ENCODE measurements around the gene AP1S3.
"Not testable (repeated sequence)": the region's sequence is repeated elsewhere in the genome, so short reads cannot be mapped to it uniquely, and the experiment has no call there.

AP1S3 gene

DNA sequence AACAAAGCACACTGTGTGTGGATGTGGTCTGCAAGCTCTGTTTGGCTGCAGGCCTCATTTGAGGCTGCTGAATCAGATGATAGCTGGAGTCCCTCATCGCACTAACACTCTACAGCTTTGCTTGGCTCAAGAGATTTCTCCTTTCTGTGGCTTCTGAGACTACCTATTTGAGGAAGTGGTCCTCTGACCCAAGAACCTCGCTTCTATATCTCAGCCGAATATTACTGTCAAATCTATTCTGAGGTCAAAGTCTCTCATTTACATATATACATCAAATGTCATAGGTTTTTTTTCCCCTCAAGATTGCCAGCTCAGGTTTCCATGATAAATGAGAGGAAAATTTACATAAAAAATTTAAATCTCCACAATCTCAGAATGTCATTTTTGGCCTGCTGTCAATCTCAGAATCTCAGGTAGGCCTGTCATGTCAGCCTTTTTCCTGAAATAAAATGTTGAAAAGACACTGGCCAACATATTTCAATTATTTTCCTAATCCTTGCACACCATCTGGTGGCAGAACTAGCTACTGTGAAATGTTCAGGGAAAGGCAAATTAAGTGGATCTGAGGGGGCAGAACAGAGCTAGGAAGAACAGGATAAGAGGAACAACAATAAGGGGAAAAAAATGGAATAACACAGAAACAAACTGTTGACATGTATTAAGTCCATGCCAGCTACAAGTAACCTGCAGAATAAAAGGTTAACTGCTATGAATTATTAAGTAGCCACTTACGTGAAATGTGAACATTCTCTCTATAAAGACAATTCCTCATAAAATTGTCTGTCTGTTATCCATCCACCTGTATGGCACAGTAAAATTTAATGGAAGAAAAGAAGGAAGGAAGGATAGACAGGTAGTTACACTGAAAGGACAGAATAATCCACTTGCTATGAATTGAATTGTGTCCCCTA, 39.3 kb downstream of the AP1S3 start:
- Histone ChIP-seq H3K9ac (ENCODE audit: low read length) (no peak overlapping the region), H3K4me3 (ENCODE audit: low read length) (no peak overlapping the region), H3K27me3 (replicated peaks; ENCODE audit: control insufficient read depth, insufficient read depth, low read length) (no peaks in the 10 kb centered on the region), H3K4me1 (ENCODE audit: control insufficient read depth, insufficient read depth, low read length) (peaks cover 5% of the 10 kb centered on the region), H3K9me3 (ENCODE audit: control insufficient read depth, low read length) (no peaks in the 10 kb centered on the region), H3K36me3 (ENCODE audit: control insufficient read depth, insufficient read depth, low read length, severe bottlenecking) (no peaks in the 10 kb centered on the region)
- DNase-seq (ENCODE audit: low read depth): peak; percentile 76

DNA sequence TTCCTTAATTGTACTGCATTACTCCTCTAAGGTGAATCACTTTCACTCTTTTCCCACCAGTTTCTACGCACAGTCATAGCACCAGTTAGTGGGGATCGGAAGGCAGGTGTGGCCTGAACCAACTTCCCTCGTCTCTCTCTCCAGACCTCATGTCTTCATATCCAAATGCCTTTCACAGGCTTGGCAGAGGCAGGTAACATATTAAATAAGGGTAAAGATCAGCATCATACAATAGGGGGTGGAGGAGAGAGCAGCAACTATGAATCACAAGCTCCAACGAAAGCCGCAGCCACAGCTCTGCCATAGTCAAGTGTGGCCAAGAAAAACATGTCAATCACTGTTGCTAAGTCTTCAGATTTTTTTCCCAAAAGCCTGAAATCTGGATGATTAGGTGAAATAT, 40.3 kb downstream of the AP1S3 start:
- DNase-seq (ENCODE audit: low read depth): no peak
- H3K4me1 ChIP-seq (ENCODE audit: control insufficient read depth, insufficient read depth, low read length): peaks cover 5% of the 10 kb centered on the region
- H3K9me3 ChIP-seq (ENCODE audit: control insufficient read depth, low read length): peaks cover 5% of the 10 kb centered on the region
- H3K27me3 ChIP-seq (replicated peaks; ENCODE audit: control insufficient read depth, insufficient read depth, low read length): no peaks in the 10 kb centered on the region
- H3K9ac ChIP-seq (ENCODE audit: low read length): no peak overlapping the region
- no peaks in the 10 kb centered on the region for H3K36me3 ChIP-seq (ENCODE audit: control insufficient read depth, insufficient read depth, low read length, severe bottlenecking)
- H3K4me3 ChIP-seq (ENCODE audit: low read length): no peak overlapping the region

- Histone ChIP-seq H3K36me3 (ENCODE audit: control insufficient read depth, insufficient read depth, low read length, severe bottlenecking) (no peaks in the 10 kb centered on the region), H3K4me3 (ENCODE audit: low read length) (no peak overlapping the region), H3K9ac (ENCODE audit: low read length) (no peak overlapping the region), H3K4me1 (ENCODE audit: control insufficient read depth, insufficient read depth, low read length) (no peaks in the 10 kb centered on the region), H3K27me3 (replicated peaks; ENCODE audit: control insufficient read depth, insufficient read depth, low read length) (no peaks in the 10 kb centered on the region), H3K9me3 (ENCODE audit: control insufficient read depth, low read length) (peaks cover 6% of the 10 kb centered on the region)
- DNase-seq (ENCODE audit: low read depth): no peak
These were observed 48.0 kb downstream of the AP1S3 start for GRCh38 chr2:223789423-223789822.

GRCh38 chr2:223788826-223789225, 48.6 kb downstream of the AP1S3 start:
- H3K4me3 ChIP-seq (ENCODE audit: low read length): no peak overlapping the region
- H3K4me1 ChIP-seq (ENCODE audit: control insufficient read depth, insufficient read depth, low read length): no peaks in the 10 kb centered on the region
- H3K36me3 ChIP-seq (ENCODE audit: control insufficient read depth, insufficient read depth, low read length, severe bottlenecking): no peaks in the 10 kb centered on the region
- no peak for DNase-seq (ENCODE audit: low read depth)
- no peak overlapping the region for H3K9ac ChIP-seq (ENCODE audit: low read length)
- peaks cover 6% of the 10 kb centered on the region for H3K9me3 ChIP-seq (ENCODE audit: control insufficient read depth, low read length)
- no peaks in the 10 kb centered on the region for H3K27me3 ChIP-seq (replicated peaks; ENCODE audit: control insufficient read depth, insufficient read depth, low read length)

DNA sequence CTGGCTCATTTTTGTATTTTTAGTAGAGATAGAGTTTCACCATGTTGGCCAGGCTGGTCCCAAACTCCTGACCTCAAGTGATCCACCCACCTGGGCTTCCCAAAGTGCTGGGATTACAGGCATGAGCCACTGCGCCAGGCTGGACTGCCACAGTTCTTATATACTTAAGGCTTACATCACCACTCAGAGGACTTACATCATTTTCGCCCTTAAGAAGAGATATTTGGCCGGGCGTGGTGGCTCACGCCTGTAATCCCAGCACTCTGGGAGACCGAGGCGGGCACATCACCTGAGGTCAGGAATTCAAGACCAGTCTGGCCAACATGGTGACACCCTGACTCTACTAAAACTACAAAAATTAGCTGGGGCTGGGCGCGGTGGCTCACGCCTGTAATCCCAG, 49.3 kb downstream of the AP1S3 start:
- H3K9ac ChIP-seq (ENCODE audit: low read length); DNase-seq (ENCODE audit: low read depth); H3K36me3 ChIP-seq (ENCODE audit: control insufficient read depth, insufficient read depth, low read length, severe bottlenecking); H3K4me3 ChIP-seq (ENCODE audit: low read length); H3K4me1 ChIP-seq (ENCODE audit: control insufficient read depth, insufficient read depth, low read length); H3K9me3 ChIP-seq (ENCODE audit: control insufficient read depth, low read length); H3K27me3 ChIP-seq (replicated peaks; ENCODE audit: control insufficient read depth, insufficient read depth, low read length): not testable (repeated sequence)

DNA sequence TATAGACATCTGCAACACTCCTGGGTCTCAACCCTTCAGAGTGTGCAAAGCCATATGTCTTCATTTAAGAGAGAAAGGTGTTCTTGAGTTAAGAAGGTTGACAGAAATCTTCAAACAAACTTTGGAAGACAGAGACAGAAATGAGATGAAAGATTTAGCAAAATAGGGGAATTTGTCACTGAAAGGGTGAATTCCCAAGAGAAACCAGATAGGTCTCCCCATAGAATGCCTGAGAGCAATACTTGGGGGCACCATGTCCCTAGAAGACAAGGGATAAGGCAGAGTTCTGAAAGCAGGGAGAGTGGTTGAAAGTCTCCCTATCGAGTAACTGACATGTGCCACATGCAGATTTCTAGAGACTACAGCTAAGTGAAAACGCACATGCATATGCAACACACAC, 50.0 kb downstream of the AP1S3 start:
- no peak for DNase-seq (ENCODE audit: low read depth)
- no peaks in the 10 kb centered on the region for H3K36me3 ChIP-seq (ENCODE audit: control insufficient read depth, insufficient read depth, low read length, severe bottlenecking)
- no peak overlapping the region for H3K9ac ChIP-seq (ENCODE audit: low read length)
- H3K27me3 ChIP-seq (replicated peaks; ENCODE audit: control insufficient read depth, insufficient read depth, low read length): no peaks in the 10 kb centered on the region
- no peaks in the 10 kb centered on the region for H3K4me1 ChIP-seq (ENCODE audit: control insufficient read depth, insufficient read depth, low read length)
- peaks cover 4% of the 10 kb centered on the region for H3K9me3 ChIP-seq (ENCODE audit: control insufficient read depth, low read length)
- H3K4me3 ChIP-seq (ENCODE audit: low read length): no peak overlapping the region

DNA sequence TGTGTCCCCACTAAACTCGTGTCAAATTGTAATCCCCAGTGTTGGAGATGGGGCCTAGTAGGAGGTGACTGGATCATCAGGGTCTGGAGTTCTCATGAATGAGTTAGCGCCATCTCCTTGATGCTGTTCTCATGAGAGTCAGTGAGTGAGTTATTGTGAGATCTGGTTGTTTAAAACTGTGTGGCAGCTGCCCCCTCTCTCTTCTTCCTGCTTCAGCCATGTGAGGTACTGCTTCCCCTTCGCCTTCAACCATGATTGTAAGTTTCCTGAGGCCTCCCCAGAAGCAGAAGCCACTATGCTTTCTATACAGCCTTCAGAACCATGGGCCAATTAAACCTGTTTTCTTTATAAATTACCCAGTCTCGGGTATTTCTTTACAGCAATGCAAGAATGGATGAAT, 50.4 kb downstream of the AP1S3 start:
- no peaks in the 10 kb centered on the region for H3K36me3 ChIP-seq (ENCODE audit: control insufficient read depth, insufficient read depth, low read length, severe bottlenecking)
- H3K4me1 ChIP-seq (ENCODE audit: control insufficient read depth, insufficient read depth, low read length): no peaks in the 10 kb centered on the region
- no peaks in the 10 kb centered on the region for H3K27me3 ChIP-seq (replicated peaks; ENCODE audit: control insufficient read depth, insufficient read depth, low read length)
- H3K9me3 ChIP-seq (ENCODE audit: control insufficient read depth, low read length): no peaks in the 10 kb centered on the region
- no peak for DNase-seq (ENCODE audit: low read depth)
- no peak overlapping the region for H3K4me3 ChIP-seq (ENCODE audit: low read length)
- no peak overlapping the region for H3K9ac ChIP-seq (ENCODE audit: low read length)

- no peak overlapping the region for H3K9ac ChIP-seq (ENCODE audit: low read length)
- H3K4me3 ChIP-seq (ENCODE audit: low read length): no peak overlapping the region
- DNase-seq (ENCODE audit: low read depth): no peak
- H3K4me1 ChIP-seq (ENCODE audit: control insufficient read depth, insufficient read depth, low read length): no peaks in the 10 kb centered on the region
- no peaks in the 10 kb centered on the region for H3K9me3 ChIP-seq (ENCODE audit: control insufficient read depth, low read length)
- H3K36me3 ChIP-seq (ENCODE audit: control insufficient read depth, insufficient read depth, low read length, severe bottlenecking): no peaks in the 10 kb centered on the region
- no peaks in the 10 kb centered on the region for H3K27me3 ChIP-seq (replicated peaks; ENCODE audit: control insufficient read depth, insufficient read depth, low read length)
These were observed 51.1 kb downstream of the AP1S3 start for GRCh38 chr2:223786236-223786635.

GRCh38 chr2:223784221-223784772, 53.1 kb downstream of the AP1S3 start:
- Histone ChIP-seq H3K4me3 (ENCODE audit: low read length) (no peak overlapping the region), H3K9me3 (ENCODE audit: control insufficient read depth, low read length) (no peaks in the 10 kb centered on the region), H3K9ac (ENCODE audit: low read length) (no peak overlapping the region), H3K36me3 (ENCODE audit: control insufficient read depth, insufficient read depth, low read length, severe bottlenecking) (no peaks in the 10 kb centered on the region), H3K4me1 (ENCODE audit: control insufficient read depth, insufficient read depth, low read length) (no peaks in the 10 kb centered on the region), H3K27me3 (replicated peaks; ENCODE audit: control insufficient read depth, insufficient read depth, low read length) (no peaks in the 10 kb centered on the region)
- no peak for DNase-seq (ENCODE audit: low read depth)

DNA sequence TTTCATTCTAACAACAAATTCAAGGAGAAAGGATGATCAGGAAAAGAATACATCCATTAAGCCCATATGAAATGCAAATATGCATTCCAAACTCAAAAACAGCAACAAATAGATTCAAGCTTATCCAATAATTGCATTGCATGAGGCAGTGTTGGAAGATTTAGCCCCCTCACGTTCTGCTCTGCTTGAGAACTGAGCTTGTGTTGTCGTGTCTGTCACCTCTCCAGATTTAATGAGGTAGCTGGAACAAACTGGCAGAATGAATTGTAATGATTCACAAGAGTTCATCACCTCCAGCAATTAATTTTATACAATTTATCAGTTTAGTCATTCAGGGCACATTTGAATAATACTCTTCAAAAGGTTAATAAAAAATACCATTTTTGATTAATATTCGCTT, 54.8 kb downstream of the AP1S3 start:
- H3K9ac ChIP-seq (ENCODE audit: low read length): no peak overlapping the region
- no peaks in the 10 kb centered on the region for H3K27me3 ChIP-seq (replicated peaks; ENCODE audit: control insufficient read depth, insufficient read depth, low read length)
- no peak overlapping the region for H3K4me3 ChIP-seq (ENCODE audit: low read length)
- H3K4me1 ChIP-seq (ENCODE audit: control insufficient read depth, insufficient read depth, low read length): no peaks in the 10 kb centered on the region
- H3K9me3 ChIP-seq (ENCODE audit: control insufficient read depth, low read length): no peaks in the 10 kb centered on the region
- DNase-seq (ENCODE audit: low read depth): no peak
- no peaks in the 10 kb centered on the region for H3K36me3 ChIP-seq (ENCODE audit: control insufficient read depth, insufficient read depth, low read length, severe bottlenecking)

DNA sequence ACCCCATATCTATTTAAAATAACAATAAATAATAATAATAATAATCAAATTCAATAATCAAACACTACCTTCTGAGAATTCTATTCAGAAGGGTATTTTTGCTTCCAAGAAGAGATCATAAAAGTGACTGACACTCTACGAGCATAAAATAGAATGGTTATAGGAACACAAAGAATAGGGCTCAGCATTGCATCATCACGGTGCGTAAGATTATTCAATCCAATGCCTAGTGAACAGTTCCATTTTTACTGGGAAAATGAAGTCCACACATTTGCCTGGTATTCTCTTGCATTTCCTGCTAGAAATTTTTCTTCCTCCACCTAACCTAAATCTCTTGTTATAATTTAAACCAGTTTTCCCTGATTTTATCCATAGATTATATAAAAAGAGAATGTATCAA, 55.8 kb downstream of the AP1S3 start:
- DNase-seq (ENCODE audit: low read depth): no peak

More for the DNA sequence above, 55.8 kb downstream of the AP1S3 start:
- Histone ChIP-seq H3K4me1 (ENCODE audit: control insufficient read depth, insufficient read depth, low read length) (no peaks in the 10 kb centered on the region), H3K4me3 (ENCODE audit: low read length) (no peak overlapping the region), H3K36me3 (ENCODE audit: control insufficient read depth, insufficient read depth, low read length, severe bottlenecking) (no peaks in the 10 kb centered on the region), H3K27me3 (replicated peaks; ENCODE audit: control insufficient read depth, insufficient read depth, low read length) (no peaks in the 10 kb centered on the region), H3K9ac (ENCODE audit: low read length) (no peak overlapping the region), H3K9me3 (ENCODE audit: control insufficient read depth, low read length) (no peaks in the 10 kb centered on the region)

All from adipocyte (in vitro differentiated cells).